DND-41 (cell line): ENCODE results near the gene MDK.
"Not testable (repeated sequence)": the region's sequence is repeated elsewhere in the genome, so short reads cannot be mapped to it uniquely, and the experiment has no call there.

Experiments used
- EZH2 ChIP-seq: IDR thresholded peaks from 3 replicates; pipeline ENCODE4 v1.6.1; 2012; ENCODE audit warnings: borderline replicate concordance, low read depth, mild to moderate bottlenecking, moderate library complexity, low read length, inconsistent platforms; ENCODE audit not compliant: severe bottlenecking
- TF ChIP-seq, protein P1 (sequence below): IDR thresholded peaks from 2 replicates; pipeline ENCODE4 v1.5.1; 2012; ENCODE audit warnings: borderline replicate concordance, low read length, moderate library complexity, mild to moderate bottlenecking; ENCODE audit not compliant: poor library complexity, severe bottlenecking; ENCODE audit errors: extremely low read depth

DNA sequence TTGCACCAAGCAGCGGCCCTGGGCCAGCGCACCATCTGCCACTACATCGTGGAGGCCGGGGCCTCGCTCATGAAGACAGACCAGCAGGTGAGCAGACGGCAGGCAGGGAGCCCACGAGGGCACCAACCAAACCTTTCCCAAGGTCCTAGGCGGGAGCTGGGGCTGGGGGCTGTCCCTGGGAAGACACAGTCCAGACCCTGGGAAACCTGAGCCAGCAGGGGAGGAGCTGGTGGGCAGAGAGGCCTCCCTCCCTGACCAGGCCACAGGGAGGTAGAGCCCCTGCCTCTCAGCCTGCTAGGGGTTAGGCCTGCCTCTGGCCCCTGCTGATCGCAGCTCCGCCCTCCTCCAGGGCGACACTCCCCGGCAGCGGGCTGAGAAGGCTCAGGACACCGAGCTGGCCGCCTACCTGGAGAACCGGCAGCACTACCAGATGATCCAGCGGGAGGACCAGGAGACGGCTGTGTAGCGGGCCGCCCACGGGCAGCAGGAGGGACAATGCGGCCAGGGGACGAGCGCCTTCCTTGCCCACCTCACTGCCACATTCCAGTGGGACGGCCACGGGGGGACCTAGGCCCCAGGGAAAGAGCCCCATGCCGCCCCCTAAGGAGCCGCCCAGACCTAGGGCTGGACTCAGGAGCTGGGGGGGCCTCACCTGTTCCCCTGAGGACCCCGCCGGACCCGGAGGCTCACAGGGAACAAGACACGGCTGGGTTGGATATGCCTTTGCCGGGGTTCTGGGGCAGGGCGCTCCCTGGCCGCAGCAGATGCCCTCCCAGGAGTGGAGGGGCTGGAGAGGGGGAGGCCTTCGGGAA, 1.8 kb upstream of the MDK start:
- TF ChIP-seq EZH2 = not testable (repeated sequence)
- TF ChIP-seq, protein P1, sequence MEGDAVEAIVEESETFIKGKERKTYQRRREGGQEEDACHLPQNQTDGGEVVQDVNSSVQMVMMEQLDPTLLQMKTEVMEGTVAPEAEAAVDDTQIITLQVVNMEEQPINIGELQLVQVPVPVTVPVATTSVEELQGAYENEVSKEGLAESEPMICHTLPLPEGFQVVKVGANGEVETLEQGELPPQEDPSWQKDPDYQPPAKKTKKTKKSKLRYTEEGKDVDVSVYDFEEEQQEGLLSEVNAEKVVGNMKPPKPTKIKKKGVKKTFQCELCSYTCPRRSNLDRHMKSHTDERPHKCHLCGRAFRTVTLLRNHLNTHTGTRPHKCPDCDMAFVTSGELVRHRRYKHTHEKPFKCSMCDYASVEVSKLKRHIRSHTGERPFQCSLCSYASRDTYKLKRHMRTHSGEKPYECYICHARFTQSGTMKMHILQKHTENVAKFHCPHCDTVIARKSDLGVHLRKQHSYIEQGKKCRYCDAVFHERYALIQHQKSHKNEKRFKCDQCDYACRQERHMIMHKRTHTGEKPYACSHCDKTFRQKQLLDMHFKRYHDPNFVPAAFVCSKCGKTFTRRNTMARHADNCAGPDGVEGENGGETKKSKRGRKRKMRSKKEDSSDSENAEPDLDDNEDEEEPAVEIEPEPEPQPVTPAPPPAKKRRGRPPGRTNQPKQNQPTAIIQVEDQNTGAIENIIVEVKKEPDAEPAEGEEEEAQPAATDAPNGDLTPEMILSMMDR = not testable (repeated sequence)
